Urothelium cell line (cell line): ENCODE results near the gene NOP14.
"Not testable (repeated sequence)": the region's sequence is repeated elsewhere in the genome, so short reads cannot be mapped to it uniquely, and the experiment has no call there.

ENCODE experiments used
- DNase-seq: peaks from one replicate; pipeline ENCODE4 v3.0.0; 2011; ENCODE audit warnings: low spot score, mixed read lengths
- FAIRE-seq: peaks from 2 replicates; lab custom pipeline; 2011; peaks lifted over from hg19 to GRCh38; lab: Jason Lieb, UNC

NOP14 gene

GRCh38 chr4:2962614-2963174 lies 512 bp downstream of the NOP14 start:
- FAIRE-seq (no peak), DNase-seq (peak; percentile 27)

- DNase-seq, result no peak
Observed at GRCh38 chr4:2961811-2962441, 1.3 kb downstream of the NOP14 start.

DNA sequence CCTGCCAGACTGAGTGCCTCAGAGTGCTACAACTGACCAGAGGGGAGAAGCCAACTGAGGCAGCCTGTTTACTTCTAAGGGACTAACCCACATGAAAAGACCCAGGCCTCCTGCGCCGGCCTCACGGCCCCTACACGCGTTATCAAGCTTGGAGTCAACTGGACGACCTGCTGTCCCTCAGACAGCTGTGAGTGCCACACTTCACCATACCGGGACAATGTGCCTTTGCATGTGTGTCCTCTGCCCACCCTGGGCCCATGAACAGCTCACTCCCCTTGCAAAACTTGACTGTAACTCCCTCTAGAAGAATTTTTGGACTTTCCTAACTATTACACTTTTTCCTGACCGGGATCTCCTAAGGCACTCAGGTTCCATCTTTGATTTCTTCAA lies 1.8 kb downstream of the NOP14 start:
- FAIRE-seq (no peak), DNase-seq (no peak)

More at GRCh38 chr4:2961811-2962441, 1.3 kb downstream of the NOP14 start:
- FAIRE-seq, result no peak

DNA sequence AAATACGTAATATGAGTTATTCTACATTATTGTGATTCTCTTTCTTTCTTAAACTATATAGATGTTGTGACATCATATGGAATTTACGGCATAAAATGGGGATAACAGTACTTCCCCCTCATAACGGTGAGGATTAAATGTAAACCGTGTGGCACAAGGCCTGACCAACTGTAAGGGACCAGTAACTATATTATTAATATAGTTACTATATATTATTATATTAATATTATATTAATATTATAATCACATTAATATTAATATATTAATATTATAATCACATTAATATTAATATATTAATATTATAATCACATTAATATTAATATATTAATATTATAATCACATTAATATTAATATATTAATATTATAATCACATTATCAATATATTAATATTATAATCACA lies 2.8 kb downstream of the NOP14 start:
- FAIRE-seq, DNase-seq: not testable (repeated sequence)

DNA sequence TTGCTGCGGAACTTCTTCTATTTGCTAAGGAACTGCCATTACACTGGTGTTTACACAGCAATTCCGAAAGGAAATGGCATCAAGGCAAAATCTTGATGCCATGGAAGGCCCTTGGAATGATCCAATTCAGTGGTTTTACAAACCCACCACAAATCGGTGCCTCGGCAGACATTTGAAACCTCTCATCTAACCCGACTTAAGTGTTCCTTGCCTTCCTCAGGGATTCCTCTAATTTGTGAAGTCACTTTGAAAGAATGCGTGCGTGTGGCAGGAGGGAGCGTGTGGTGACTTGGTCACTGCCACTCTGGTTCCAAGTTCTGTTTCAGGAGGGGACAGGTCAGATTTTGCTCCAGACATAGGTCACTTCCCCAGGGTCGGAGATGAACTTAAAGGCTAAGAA lies 4.8 kb downstream of the NOP14 start:
- FAIRE-seq (no peak), DNase-seq (no peak)

GRCh38 chr4:2955186-2956044 lies 7.8 kb downstream of the NOP14 start:
- DNase-seq, FAIRE-seq: not testable (repeated sequence)

DNA sequence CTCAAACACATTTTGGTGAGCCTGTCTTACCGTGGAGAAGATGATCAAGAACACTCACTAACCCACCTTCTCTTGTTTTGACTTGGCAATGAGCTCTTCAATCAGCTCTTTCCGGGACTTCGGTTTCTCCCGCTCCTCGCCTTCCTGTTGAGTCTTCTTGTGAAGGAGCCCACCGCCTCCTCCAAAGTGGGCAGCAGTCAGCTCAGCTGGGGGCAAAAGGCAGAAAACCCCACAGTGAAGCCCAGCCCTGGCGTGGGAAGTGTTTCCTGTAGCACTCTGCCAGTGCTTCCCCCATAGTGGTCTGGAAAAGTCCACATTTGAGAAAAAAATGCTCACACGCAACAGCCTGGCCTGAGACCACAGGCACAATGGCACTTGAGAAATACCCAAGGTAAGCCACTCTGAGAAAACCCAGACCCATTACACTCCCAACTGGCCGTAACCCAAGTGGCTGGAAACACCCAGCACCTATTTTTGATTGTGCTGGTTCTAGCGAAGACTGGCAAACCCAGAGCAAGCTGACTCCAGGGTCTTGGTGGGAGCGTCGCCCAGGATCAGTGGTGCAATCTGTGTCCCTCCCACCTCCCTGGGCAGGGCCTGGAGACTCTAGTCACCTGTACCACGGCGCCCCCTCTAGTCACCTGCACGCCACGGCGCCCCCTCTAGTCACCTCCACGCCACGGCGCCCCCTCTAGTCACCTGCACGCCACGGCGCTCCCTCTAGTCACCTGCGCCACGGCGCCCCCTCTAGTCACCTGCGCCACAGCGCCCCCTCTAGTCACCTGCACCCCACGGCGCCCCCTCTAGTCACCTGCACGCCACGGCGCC lies 8.6 kb downstream of the NOP14 start:
- no peak for DNase-seq
- no peak for FAIRE-seq

DNA sequence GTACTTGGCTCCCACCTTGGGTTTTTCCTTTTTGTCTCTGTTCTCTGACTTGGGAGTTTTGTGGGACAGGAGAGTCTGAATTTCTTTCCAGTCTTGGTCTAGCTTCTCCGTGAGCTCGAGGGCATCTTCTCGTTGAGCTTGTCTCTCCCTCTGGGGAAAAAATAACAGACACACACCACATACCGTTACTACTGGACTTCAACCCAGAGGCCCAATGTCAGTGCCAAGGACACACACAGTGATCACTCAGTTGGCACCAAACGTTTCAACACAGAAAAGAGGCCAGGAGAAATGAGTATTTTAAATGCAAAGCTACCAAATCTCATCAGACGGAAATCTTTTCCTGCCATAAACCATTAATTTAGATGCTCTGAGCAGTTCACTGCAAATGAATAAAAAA lies 9.7 kb downstream of the NOP14 start:
- no peak for DNase-seq
- no peak for FAIRE-seq

GRCh38 chr4:2950221-2950989 lies 12.8 kb downstream of the NOP14 start:
- DNase-seq, result no peak
- FAIRE-seq, result no peak

GRCh38 chr4:2949782-2950125 lies 13.5 kb downstream of the NOP14 start:
- DNase-seq (no peak), FAIRE-seq (no peak)

DNA sequence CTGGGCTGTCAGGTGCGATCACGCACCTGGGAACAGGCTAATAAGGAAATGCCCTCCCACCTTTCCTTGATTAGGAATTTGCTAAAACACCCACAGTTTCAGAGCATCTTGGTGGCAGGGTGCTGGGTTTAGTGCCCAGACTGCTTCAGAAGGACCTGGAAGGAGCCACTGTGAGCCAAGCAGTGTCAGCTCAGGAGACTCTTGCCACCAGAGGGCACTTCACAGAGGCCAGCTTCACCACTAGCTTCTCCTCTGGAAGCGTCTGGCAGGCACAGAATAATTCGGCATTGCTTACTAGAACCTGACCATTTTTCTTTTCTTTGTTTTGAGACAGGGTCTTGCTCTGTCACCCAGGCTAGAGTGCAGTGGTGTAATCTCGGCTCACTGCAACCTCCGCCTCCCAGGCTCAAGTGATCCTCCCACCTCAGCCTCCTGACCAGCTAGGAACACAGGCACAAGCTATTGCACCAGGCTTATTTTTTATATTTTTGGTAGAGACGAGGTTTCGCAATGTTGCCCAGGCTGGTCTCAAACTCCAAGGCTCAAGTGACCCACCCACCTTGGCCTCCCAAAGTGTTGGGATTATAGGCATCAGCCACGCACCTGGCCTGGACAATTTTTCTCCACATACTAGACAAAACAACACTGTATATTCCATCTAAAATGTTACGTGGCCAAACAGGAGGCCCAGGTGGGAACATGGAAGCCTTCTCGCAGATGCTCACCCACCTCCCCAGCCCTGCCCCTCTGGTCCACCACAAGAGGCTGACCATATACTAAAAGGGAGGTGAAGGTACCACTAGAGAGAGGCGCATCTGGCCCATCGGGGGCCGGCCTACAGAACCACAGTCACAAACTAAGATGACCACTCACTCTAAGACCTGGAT lies 14.1 kb downstream of the NOP14 start:
- no peak for FAIRE-seq
- no peak for DNase-seq

GRCh38 chr4:2947926-2948325 lies 15.3 kb downstream of the NOP14 start:
- FAIRE-seq (no peak), DNase-seq (no peak)

- no peak for FAIRE-seq
Observed at GRCh38 chr4:2946812-2947600, 16.2 kb downstream of the NOP14 start.

DNA sequence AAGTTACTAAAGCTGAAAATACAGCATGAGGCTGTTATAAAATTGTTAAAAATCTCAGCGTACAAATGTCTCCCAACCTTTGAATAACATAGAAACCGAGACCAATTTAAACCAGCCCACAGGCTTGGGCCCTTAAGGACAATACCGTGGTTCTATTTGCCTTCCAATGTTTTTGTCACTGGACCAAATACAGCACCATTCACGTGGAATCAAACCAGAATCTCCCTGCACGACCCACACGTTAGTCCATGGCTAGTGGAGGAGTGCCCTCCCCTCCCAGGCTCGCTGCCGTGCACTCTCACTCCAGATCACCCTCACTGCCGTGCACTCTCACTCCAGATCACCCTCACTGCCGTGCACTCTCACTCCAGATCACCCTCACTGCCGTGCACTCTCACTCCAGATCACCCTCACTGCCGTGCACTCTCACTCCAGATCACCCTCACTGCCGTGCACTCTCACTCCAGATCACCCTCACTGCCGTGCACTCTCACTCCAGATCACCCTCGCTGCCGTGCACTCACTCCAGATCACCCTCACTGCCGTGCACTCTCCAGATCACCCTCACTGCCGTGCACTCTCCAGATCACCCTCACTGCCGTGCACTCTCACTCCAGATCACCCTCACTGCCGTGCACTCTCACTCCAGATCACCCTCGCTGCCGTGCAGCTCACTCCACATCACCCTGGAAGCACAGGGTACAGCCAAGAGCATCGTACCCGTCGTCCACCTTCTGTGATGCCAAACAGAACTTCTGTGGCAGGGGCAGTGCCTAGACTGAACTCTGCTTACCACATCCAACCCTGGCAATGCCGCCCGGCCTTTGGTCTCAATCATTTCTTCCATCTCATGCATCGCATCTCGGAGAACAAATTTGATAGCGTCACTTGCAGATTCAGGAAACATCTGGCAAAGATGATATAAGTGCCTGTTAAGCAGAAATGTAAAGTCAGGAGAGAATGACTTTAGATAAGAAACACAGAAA lies 17.3 kb downstream of the NOP14 start:
- DNase-seq, FAIRE-seq: not testable (repeated sequence)

More at GRCh38 chr4:2946812-2947600, 16.2 kb downstream of the NOP14 start:
- no peak for DNase-seq

- FAIRE-seq (no peak), DNase-seq (no peak)
Observed at GRCh38 chr4:2944586-2945526, 18.4 kb downstream of the NOP14 start.

- no peak for FAIRE-seq
- DNase-seq, result no peak
Observed at GRCh38 chr4:2944091-2944482, 19.1 kb downstream of the NOP14 start.
